Mesenteric fat pad (tissue), 1 donor: ENCODE results near the gene GIMAP5. TPM values are rescaled to one million over a fixed set of nuclear protein-coding genes. Genes with fewer than 3 reads are reported as not detected.

Experiments used
- DNase-seq: peaks from one replicate; pipeline ENCODE4 v3.0.0-alpha.2; 2020; ENCODE audit warnings: low spot score
- total RNA-seq: library from RNA; stranded (reverse); fragmentation: NEBNext Ultra II Directional; extraction: Animal tissue kit (Norgen Biotek cat#: 25700); gene quantifications from one replicate; pipeline ENCODE4 v1.2.1, GENCODE V29; 2021
- donor health status: DM: yes; HTN: yes; CAD: no.

Gene GIMAP5
- total RNA-seq, 1 donor from 2014 or later, result 26.6 TPM

- DNase-seq, result no peak
Measured at GRCh38 chr7:150734254-150734653, 3.0 kb upstream of the GIMAP5 start.

- no peak for DNase-seq
Measured at GRCh38 chr7:150735596-150736358, 1.4 kb upstream of the GIMAP5 start.

DNA sequence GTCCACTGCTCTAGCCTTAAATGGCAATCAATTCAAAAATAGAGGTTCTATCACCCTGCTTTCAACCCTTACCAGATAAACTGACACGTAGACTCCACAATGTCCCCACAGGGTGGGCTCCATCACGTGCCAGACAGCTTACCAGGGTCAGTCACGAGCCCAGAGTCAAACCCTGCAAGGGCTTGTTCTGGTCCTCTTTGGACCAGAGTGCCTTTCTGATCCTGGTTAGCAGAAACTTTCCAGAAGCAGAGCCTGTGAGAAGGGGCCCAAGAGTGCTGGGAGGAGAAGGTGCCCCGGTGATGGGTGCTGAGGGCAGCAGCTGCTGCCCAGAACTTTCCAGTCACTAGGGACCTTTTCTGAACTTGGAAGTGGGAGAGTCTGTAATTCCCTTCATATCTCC lies 354 bp upstream of the GIMAP5 start:
- no peak for DNase-seq

DNA sequence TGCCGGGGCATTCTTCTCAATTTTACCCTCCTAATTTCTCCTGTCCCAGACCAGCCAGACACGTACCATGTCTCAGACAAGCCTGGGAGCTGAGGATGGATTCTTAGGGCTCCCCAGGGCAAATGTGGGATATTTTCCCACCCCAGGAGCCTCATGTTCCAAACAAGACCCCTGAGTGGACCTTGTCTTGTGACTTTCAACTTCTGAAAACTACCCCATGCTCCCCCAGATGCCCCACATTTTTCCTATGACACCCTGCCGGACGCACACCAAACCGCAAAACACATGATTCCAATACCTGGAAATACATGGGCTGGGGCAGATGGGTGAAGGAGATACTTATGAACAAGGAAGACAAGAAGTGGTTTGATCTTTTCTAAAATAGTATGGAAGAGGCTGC lies 874 bp downstream of the GIMAP5 start:
- DNase-seq, result no peak

- no peak for DNase-seq
Measured at GRCh38 chr7:150738591-150739001, 1.4 kb downstream of the GIMAP5 start.

DNA sequence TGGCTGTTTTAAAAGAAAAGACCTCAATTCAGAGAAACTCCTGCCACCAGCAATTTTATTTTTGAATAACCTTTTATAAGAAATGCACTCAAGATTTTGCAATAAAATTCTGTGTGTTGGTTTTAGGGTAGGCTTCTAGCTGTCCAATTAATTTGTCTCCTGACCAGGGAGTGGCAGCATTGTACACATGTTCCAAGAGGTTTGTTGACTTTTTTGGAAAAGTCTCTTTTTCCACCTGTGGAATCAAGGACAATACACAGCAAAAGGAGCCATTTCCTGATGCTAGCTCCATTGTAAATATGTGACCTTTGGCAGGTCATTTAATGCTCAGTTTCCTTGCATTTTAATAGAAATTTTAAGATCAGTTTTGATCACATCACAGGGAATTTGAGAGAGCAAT lies 1.8 kb downstream of the GIMAP5 start:
- no peak for DNase-seq

DNA sequence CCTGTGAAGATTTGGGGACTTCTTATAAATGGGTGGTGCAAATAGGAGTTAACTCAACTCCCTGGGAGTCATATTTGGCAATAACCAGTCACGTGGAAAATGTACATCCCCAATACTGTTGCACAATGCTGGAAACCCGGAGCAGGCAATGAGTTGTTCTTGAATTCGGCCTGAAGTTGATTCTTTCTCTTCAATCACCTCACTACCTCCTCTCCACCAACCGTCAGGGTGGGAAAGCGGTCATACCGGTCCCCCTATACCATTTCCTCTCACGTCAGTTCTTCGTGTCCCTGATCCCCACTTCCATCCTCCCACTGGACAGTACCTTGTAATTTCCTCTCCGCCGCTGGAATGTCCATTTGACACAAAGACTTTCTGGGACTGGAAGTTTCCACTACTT lies 2.8 kb downstream of the GIMAP5 start:
- DNase-seq, result no peak

DNA sequence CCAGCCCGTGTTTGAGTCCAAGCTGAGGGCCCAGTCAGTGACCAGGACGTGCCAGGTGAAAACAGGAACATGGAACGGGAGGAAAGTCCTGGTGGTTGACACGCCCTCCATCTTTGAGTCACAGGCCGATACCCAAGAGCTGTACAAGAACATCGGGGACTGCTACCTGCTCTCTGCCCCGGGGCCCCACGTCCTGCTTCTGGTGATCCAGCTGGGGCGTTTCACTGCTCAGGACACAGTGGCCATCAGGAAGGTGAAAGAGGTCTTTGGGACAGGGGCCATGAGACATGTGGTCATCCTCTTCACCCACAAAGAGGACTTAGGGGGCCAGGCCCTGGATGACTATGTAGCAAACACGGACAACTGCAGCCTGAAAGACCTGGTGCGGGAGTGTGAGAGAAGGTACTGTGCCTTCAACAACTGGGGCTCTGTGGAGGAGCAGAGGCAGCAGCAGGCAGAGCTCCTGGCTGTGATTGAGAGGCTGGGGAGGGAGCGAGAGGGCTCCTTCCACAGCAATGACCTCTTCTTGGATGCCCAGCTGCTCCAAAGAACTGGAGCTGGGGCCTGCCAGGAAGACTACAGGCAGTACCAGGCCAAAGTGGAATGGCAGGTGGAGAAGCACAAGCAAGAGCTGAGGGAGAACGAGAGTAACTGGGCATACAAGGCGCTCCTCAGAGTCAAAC lies 5.2 kb downstream of the GIMAP5 start:
- no peak for DNase-seq

DNA sequence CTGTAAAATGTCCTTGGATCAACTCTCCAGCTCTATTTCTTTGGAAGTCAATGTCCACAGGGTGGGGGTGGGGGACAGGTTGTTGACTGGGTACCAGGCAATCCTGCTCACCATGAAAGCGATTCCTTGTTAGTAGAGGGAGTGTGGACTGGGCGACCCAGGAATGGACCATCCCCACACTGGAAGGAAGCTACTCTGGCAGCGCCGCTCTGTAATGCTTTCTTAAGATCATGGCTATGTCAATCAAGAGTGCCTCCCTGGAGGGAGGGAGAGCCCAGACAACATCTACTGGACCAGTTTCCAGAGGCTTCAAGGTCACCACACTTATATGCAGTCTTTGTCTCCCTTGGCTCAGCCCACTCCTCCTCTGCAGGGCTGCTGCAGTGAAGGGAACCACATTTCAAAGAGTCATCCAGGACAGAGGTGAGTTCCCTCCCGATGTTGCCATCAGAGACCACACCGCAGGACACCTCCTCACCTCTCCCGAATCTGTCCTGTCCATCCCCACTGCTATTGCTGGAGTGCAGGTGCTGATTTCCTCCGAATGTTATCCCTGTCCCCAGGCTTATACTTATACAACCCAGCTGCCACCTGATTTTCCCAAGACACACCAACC lies 6.9 kb downstream of the GIMAP5 start:
- DNase-seq, result no peak

- no peak for DNase-seq
Measured at GRCh38 chr7:150745086-150745485, 7.9 kb downstream of the GIMAP5 start.

GRCh38 chr7:150745876-150746275 lies 8.7 kb downstream of the GIMAP5 start:
- no peak for DNase-seq

DNA sequence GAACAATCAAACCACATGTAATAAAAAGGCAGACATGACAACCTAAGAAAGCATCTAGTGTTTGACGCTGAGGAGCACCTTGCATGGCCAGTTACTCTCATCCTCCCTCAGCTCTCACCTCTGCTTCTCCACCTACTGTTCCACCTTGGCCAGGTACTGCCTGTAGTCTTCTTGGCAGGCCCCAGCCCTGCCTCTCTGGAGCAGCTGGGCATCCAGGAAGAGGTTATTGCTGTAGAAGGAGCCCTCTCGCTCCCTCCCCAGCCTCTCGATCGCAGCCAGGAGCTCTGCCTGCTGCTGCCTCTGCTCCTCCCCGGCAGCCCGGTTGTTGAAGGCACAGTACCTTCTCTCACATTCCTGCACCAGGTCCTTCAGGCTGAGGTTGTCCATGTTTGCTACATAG lies 9.7 kb downstream of the GIMAP5 start:
- DNase-seq, result no peak

- no peak for DNase-seq
Measured at GRCh38 chr7:150748376-150748775, 11.2 kb downstream of the GIMAP5 start.

DNA sequence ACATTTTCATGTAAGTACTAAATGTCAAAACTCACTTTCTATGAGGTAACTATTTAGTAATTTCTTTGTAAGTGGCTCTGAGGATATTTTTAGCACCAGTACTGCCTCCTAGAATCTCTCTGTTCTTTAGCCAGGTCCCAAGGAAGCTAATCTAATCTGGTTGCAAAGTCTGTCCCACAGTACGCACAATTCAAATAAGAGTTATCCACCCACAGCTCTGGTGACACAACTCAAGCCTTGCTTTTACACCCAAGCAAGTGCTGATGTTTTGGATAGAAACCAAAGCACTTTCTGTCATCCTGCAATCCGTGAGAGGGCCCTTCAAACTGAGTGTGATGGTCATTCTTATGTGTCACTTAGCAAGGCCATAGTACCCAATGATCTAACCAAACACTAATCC lies 14.5 kb downstream of the GIMAP5 start:
- no peak for DNase-seq

DNA sequence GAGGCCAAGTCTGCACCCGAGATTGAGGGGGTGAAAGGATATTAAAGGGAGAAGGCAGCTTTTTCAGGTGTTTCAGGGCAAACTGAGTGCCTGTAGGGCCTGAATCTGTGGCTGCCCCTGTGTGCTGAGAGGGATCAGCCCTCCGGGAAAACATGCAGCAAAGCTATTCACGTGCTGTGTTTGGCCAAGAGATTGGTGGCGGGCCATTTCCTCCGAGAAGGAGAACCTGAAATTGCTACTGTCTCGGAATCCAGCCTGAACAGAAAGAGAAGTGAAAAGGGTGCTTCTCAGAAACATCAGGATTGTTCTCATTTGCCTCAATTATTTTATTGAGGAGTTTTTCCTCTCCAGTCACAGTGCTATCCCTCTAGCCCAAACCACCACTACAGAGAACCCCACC lies 16.0 kb downstream of the GIMAP5 start:
- no peak for DNase-seq

DNA sequence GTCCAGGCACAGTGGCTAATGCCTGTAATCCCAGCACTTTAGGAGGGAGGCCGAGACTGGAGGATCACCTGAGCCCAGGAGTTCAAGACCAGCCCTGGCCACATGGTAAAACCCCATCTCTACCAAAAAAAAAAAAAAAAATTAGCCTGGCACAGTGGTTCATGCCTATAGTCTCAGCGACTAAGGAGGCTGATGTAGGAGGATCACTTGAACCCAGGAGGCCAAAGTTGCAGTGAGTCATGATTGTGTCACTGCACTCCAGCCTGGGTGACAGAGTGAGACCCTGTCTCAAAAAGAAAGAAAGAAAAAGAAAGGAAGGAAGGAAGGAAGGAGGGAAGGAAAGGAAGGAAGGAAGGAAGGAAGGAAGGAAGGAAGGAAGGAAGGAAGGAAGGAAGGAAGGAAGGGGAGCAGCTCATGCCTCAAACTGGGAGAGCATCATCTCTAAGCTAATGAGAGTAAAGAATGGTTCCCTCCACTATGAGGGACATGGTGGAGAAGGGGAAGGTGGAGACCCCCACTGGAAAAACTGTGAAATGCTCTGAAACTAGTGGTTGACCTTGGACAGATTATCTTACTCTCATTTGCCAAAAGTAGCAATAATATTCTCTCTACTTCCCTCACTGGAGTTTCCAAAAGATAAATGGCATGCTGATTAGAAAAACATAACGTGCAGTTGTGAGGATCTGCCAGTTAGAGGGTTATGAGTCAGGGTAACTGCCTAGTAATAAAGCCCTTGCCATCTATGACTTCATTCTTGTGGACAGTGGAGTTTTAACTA lies 16.8 kb downstream of the GIMAP5 start:
- DNase-seq, result no peak

DNA sequence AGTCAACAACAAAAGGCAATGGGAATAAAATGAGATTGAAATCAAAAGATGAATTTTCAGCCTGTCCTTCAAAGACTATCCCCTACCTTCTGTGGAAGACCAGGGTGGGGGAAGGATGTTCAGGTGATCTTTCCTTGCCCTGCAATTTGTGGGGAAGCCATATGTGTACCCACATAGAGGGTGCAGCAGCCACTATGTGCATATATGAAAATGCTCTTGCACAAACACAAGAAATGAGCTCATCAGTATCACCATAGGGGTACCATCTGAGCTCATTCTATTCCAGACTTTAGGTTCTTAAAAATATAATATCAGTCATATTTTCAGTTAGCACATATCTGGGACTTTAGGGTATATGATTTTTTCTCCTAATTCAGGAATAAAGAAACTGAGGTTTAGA lies 17.7 kb downstream of the GIMAP5 start:
- DNase-seq, result no peak

GRCh38 chr7:150755473-150756099 lies 18.4 kb downstream of the GIMAP5 start:
- DNase-seq, result no peak

DNA sequence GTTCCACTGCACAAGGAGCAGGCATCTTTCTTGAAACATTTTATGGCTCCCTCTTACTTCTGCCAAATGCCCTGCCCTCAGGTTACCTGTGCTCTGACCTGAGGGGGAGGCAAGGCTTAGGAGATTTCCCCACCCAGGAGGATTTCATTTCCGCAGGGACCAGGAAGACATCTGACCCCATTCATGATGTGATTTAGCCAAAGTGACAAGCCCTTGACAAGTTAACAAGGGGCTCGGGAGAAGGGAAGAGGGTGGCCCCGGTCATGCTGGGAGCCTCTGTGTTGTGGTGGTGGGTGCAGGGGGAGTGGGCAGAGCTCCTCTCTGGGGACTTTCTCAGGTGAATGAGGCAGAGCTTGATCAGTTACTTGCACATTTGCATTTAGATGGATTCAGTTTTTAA lies 18.9 kb downstream of the GIMAP5 start:
- DNase-seq, result no peak

DNA sequence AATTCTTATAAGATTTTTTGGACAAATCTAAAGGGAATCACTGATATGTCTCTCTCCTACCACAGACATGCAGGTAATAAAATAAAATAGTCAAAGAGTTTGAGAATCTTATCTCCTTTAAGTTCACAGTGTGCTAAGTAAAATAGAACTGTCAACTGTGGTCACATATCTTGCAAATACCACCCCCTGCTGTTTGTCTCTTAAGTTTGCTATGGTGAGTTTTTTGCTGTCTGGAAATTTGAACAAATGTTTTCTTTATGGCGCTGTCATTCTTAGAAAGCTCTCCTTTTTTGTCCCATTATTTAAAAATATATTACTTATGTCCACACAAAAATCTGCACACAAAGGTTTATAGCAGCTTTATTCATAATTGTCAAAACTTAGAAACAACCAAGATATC lies 19.6 kb downstream of the GIMAP5 start:
- no peak for DNase-seq

DNA sequence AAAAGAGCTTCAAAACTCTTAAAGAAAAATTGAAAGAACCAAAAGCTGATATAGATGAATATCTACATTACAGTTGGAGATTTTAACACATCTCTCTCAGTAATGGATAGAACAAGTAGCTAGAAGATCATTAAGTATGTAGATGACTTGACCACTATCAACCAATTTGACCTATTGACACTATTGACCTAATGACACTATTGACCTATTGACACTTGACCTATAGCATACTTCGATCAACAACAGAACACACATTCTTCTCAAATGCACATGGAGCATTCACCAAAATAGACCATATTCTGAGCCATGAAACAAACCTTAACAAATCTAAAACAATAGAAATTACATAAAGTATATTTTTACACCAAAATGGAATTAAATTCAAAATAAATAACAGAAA lies 22.3 kb downstream of the GIMAP5 start:
- DNase-seq, result no peak
